K562 (cell line): ENCODE data around the gene TGFB1I1. TPM values are rescaled to one million over a fixed set of nuclear protein-coding genes. Genes with fewer than 3 reads are reported as not detected.

Source experiments
- AFF4 ChIP-seq: sonication (generic); formaldehyde crosslinking; IDR thresholded peaks from 2 replicates; pipeline ENCODE4 v1.8.0; 2023; ENCODE audit warnings: mild to moderate bottlenecking, missing genetic modification reagents
- CEBPZ ChIP-seq: fragments of 150-350 bp; IDR thresholded peaks from 2 replicates; pipeline ENCODE4 v1.6.1; 2014; ENCODE audit warnings: low read depth, mild to moderate bottlenecking, low read length, borderline replicate concordance
- CHD4 ChIP-seq: fragments of 200-600 bp; sonication (generic); IDR thresholded peaks from 3 replicates; pipeline ENCODE4 v1.6.1; 2012; ENCODE audit warnings: low read depth, mild to moderate bottlenecking, mixed read lengths, low read length, inconsistent platforms; ENCODE audit not compliant: insufficient read depth, insufficient replicate concordance, poor library complexity, severe bottlenecking
- EZH2 ChIP-seq: IDR thresholded peaks from 2 replicates; pipeline ENCODE4 v1.6.1; 2012; ENCODE audit warnings: low read depth, mild to moderate bottlenecking, inconsistent platforms, low read length, borderline replicate concordance
- FOXP1 ChIP-seq: sonication (generic); formaldehyde crosslinking; IDR thresholded peaks from 2 replicates; pipeline ENCODE4 v1.8.0; 2022; ENCODE audit warnings: mild to moderate bottlenecking, missing genetic modification reagents
- HES1 ChIP-seq: fragments of 450-650 bp; IDR thresholded peaks from 2 replicates; pipeline ENCODE4 v1.6.1; 2016; ENCODE audit warnings: low read depth, mild to moderate bottlenecking, moderate library complexity
- MTA3 ChIP-seq: fragments of 450-650 bp; formaldehyde crosslinking; IDR thresholded peaks from 2 replicates; pipeline ENCODE4 v1.6.1; 2017; ENCODE audit warnings: mild to moderate bottlenecking, borderline replicate concordance
- MXI1 ChIP-seq: IDR thresholded peaks from 2 replicates; pipeline ENCODE4 v1.6.1; 2011; ENCODE audit warnings: low read depth, mild to moderate bottlenecking, improper control_type of control experiment, low read length
- NRF1 ChIP-seq, 2 experiments: fragments of 450-650 bp; IDR thresholded peaks in 1 of 2; conservative IDR thresholded peaks in 1 of 2; 2 replicates each; pipeline ENCODE4 v1.6.1; 2014; ENCODE audit warnings: mild to moderate bottlenecking in 2 of 2
- PBX2 ChIP-seq, 2 experiments: IDR thresholded peaks in 1 of 2; conservative IDR thresholded peaks in 1 of 2; 2 replicates each; pipeline ENCODE4 v1.6.1; 2016; ENCODE audit warnings: low read depth in 2 of 2, mild to moderate bottlenecking in 1 of 2, missing compliant biosample characterization in 1 of 2, missing genetic modification characterization in 1 of 2, moderate library complexity in 1 of 2
- ZBTB34 ChIP-seq: fragments of 250-450 bp; sonication (Bioruptor Pico); IDR thresholded peaks from 2 replicates; pipeline ENCODE4 v1.8.0; 2021; ENCODE audit warnings: mild to moderate bottlenecking, moderate library complexity
- ZNF780A ChIP-seq: fragments of 250-450 bp; sonication (Bioruptor Pico); IDR thresholded peaks from 2 replicates; pipeline ENCODE4 v1.5.0; 2021; ENCODE audit warnings: mild to moderate bottlenecking
- ZZZ3 ChIP-seq: fragments of 450-650 bp; IDR thresholded peaks from 2 replicates; pipeline ENCODE4 v1.6.1; 2016; ENCODE audit warnings: antibody characterized with exemption, mild to moderate bottlenecking, moderate library complexity
- polyA plus RNA-seq, 8 experiments: library from polyadenylated mRNA; depleted of rRNA in 4 of 8; stranded (reverse) in 5 of 8; unstranded in 3 of 8; fragments of >200 nt; fragmentation: Nextera tagmentation in 2 of 8; fragmentation: Illumina TruSeq in 1 of 8; extraction: Ambion mirVana in 2 of 8; extraction: Trizol in 1 of 8; gene quantifications; 2 replicates each; pipeline versions ENCODE4 v1.2.1 to v1.2.3, GENCODE V29; 2011 to 2014; ENCODE audit warnings: inconsistent platforms in 1 of 8, missing spikeins in 1 of 8
- total RNA-seq, 7 experiments: library from RNA; depleted of rRNA in 6 of 7; stranded (reverse); fragments of >200 nt in 6 of 7; fragmentation: Illumina TruSeq in 2 of 7; extraction: Trizol in 2 of 7; gene quantifications; 2 replicates each; pipeline versions ENCODE4 v1.2.1 to v1.2.3, GENCODE V29; 2011 to 2021; ENCODE audit warnings: low replicate concordance in 1 of 7

The TGFB1I1 gene
- total and polyA plus RNA-seq, 9 of the 15 experiments (the other 6 are each of a cell fraction or from before 2014, with no cell fraction given) = 0.04 to 0.91 (median 0.19) TPM

GRCh38 chr16:31427441-31428278 is 44.3 kb upstream of the TGFB1I1 start (continued):
- TF ChIP-seq NRF1 (conservative IDR thresholded peaks at IDR 0.05 in 1 of 2, IDR thresholded peaks at IDR 0.05 in 1 of 2) (peak; percentile 92 to 93), ZZZ3 (no peak), CHD4 (no peak), HES1 (no peak), ZNF780A (no peak), PBX2 (CRISPR knock-in tag; IDR thresholded peaks at IDR 0.05; ENCODE audit: low read depth) (no peak), PBX2 (tag; conservative IDR thresholded peaks at IDR 0.05; ENCODE audit: low read depth) (no peak), AFF4 (CRISPR knock-in tag) (no peak), CEBPZ (no peak), ZBTB34 (CRISPR knock-in tag) (no peak), MTA3 (no peak), FOXP1 (CRISPR knock-in tag) (no peak), MXI1 (no peak), EZH2 (no peak)
